A549 (cell line): Measurements from ENCODE around the gene ZDHHC22. TPM values are rescaled to one million over a fixed set of nuclear protein-coding genes. Genes with fewer than 3 reads are reported as not detected.
A peak's percentile ranks its signal among the peaks of the same experiment; 100 is the strongest.

ENCODE experiments used
- ATAC-seq, 2 experiments: fragments of 200-7000 bp in 1 of 2; fragments of >200 bp in 1 of 2; cut with Nextera tagmentation in 1 of 2; cut with Tn5 transposase in 1 of 2; 3 replicates each; pipeline versions ENCODE4 v1.8.0 to v1.9.1; 2018 to 2020; ENCODE audit warnings: mild to moderate bottlenecking in 1 of 2, moderate library complexity in 1 of 2
- CTCF ChIA-PET: fragments of 300-600 bp; sonication (Branson Sonifier 250); formaldehyde crosslinking; extraction: SDS; loops from one replicate; lab custom pipeline; 2021; ENCODE audit warnings: antibody characterized with exemption, inconsistent platforms; lab: Yijun Ruan, JAX
- POLR2A ChIA-PET: fragments of 350-600 bp; formaldehyde crosslinking; extraction: SDS; loops from one replicate; lab custom pipeline; 2021; ENCODE audit warnings: antibody characterized with exemption, inconsistent platforms; lab: Yijun Ruan, JAX
- DNase-seq, 2 experiments: peaks; one replicate each; pipeline versions ENCODE4 v3.0.0 to v3.0.0-alpha.2; 2011 to 2016; ENCODE audit warnings: low read depth in 1 of 2, low spot score in 1 of 2
- FAIRE-seq: peaks from 2 replicates; lab custom pipeline; 2011; peaks lifted over from hg19 to GRCh38; lab: Jason Lieb, UNC
- H3K27ac ChIP-seq, 2 experiments: fragments of >200 bp; sonication (Bioruptor Twin); formaldehyde crosslinking; 3 replicates each; pipeline ENCODE4 v1.5.1; 2016 to 2017
- H3K4me1 ChIP-seq: fragments of >200 bp; sonication (Bioruptor Twin); formaldehyde crosslinking; 3 replicates; pipeline ENCODE4 v1.6.1; 2016
- H3K4me2 ChIP-seq: fragments of >200 bp; sonication (Bioruptor Twin); formaldehyde crosslinking; 3 replicates; pipeline ENCODE4 v1.6.1; 2016
- H3K4me3 ChIP-seq: fragments of >200 bp; sonication (Bioruptor Twin); formaldehyde crosslinking; 3 replicates; pipeline ENCODE4 v1.5.1; 2016
- H3K9me3 ChIP-seq: fragments of >200 bp; sonication (Bioruptor Twin); formaldehyde crosslinking; 3 replicates; pipeline ENCODE4 v1.6.1; 2016
- BCL3 ChIP-seq: fragments of >200 bp; sonication (Bioruptor Twin); formaldehyde crosslinking; IDR thresholded peaks from 3 replicates; pipeline ENCODE4 v1.6.1; 2016
- BHLHE40 ChIP-seq: IDR thresholded peaks from 2 replicates; pipeline ENCODE4 v1.6.1; 2012; ENCODE audit warnings: low read depth, low read length, inconsistent platforms
- CBX8 ChIP-seq: fragments of 200-600 bp; sonication (generic); IDR thresholded peaks from 2 replicates; pipeline ENCODE4 v1.6.1; 2016
- CEBPB ChIP-seq, 2 experiments: fragments of >200 bp in 1 of 2; sonication (Bioruptor Twin) in 1 of 2; formaldehyde crosslinking in 1 of 2; IDR thresholded peaks; 2 replicates each; pipeline ENCODE4 v1.6.1; 2012 to 2016
- CHD2 ChIP-seq: fragments of 150-350 bp; IDR thresholded peaks from 2 replicates; pipeline ENCODE4 v1.6.1; 2014; ENCODE audit warnings: low read length; ENCODE audit not compliant: partially characterized antibody
- EHF ChIP-seq: fragments of 250-450 bp; sonication (Bioruptor Pico); IDR thresholded peaks from 2 replicates; pipeline ENCODE4 v1.5.0; 2020; ENCODE audit warnings: mild to moderate bottlenecking
- FOSL2 ChIP-seq, 2 experiments: fragments of 450-650 bp in 1 of 2; fragments of >200 bp in 1 of 2; sonication (Bioruptor Twin) in 1 of 2; formaldehyde crosslinking; IDR thresholded peaks; 2 replicates each; pipeline versions ENCODE4 v1.5.0 to v1.6.1; 2016 to 2020; ENCODE audit warnings: mild to moderate bottlenecking in 1 of 2, moderate library complexity in 1 of 2
- GATA3 ChIP-seq: IDR thresholded peaks from 2 replicates; pipeline ENCODE4 v1.6.1; 2012; ENCODE audit warnings: borderline replicate concordance
- HDAC2 ChIP-seq: fragments of 200-600 bp; sonication (generic); IDR thresholded peaks from 2 replicates; pipeline ENCODE4 v1.6.1; 2016
- HEYL ChIP-seq: fragments of 250-450 bp; sonication (Bioruptor Pico); IDR thresholded peaks from 2 replicates; pipeline ENCODE4 v1.8.0; 2021; ENCODE audit warnings: mild to moderate bottlenecking, moderate library complexity
- HOXB13 ChIP-seq: fragments of 250-450 bp; sonication (Bioruptor Pico); IDR thresholded peaks from 2 replicates; pipeline ENCODE4 v1.5.0; 2020; ENCODE audit warnings: low read depth, mild to moderate bottlenecking, moderate library complexity
- MAX ChIP-seq: IDR thresholded peaks from 2 replicates; pipeline ENCODE4 v1.6.1; 2012
- PHF8 ChIP-seq: fragments of 200-600 bp; sonication (generic); IDR thresholded peaks from 2 replicates; pipeline ENCODE4 v1.6.1; 2016; ENCODE audit warnings: low read depth, mild to moderate bottlenecking, antibody characterized with exemption, moderate library complexity, borderline replicate concordance
- RAD21 ChIP-seq, 2 experiments: fragments of >200 bp in 1 of 2; sonication (Bioruptor Twin) in 1 of 2; formaldehyde crosslinking in 1 of 2; IDR thresholded peaks in 1 of 2; conservative IDR thresholded peaks in 1 of 2; 2 replicates in 1 of 2; 3 replicates in 1 of 2; pipeline ENCODE4 v1.6.1; 2012 to 2018; ENCODE audit warnings: inconsistent platforms in 1 of 2
- RARB ChIP-seq: fragments of 250-450 bp; sonication (Bioruptor Pico); IDR thresholded peaks from 2 replicates; pipeline ENCODE4 v1.8.0; 2021; ENCODE audit warnings: mild to moderate bottlenecking, moderate library complexity
- TFCP2L1 ChIP-seq: fragments of 250-450 bp; sonication (Bioruptor Pico); IDR thresholded peaks from 2 replicates; pipeline ENCODE4 v1.5.0; 2021; ENCODE audit warnings: mild to moderate bottlenecking
- ZC3H11A ChIP-seq: fragments of 450-650 bp; IDR thresholded peaks from 2 replicates; pipeline ENCODE4 v1.6.1; 2014; ENCODE audit warnings: antibody characterized with exemption, mild to moderate bottlenecking
- ZSCAN20 ChIP-seq: fragments of 250-450 bp; sonication (Bioruptor Pico); IDR thresholded peaks from 2 replicates; pipeline ENCODE4 v1.8.0; 2022; ENCODE audit warnings: mild to moderate bottlenecking, moderate library complexity
- WGBS: methylation state at CpG from one replicate; pipeline ENCODE4 v1.1.6; 2017; ENCODE audit errors: missing lambda C conversion rate; 5-methylcytosine and 5-hydroxymethylcytosine counted together
- polyA minus RNA-seq: library from RNA; depleted of rRNA, polyadenylated mRNA; stranded (reverse); fragments of >200 nt; gene quantifications from 2 replicates; pipeline ENCODE4 v1.2.3, GENCODE V29; 2011; rRNA and poly(A)+ RNA removed
- polyA plus RNA-seq, 4 experiments: library from polyadenylated mRNA; depleted of rRNA in 3 of 4; stranded (reverse); fragments of >200 nt; fragmentation: RNase III in 1 of 4; extraction: RNeasy Plus Mini Kit Qiagen cat#74134 plus additional on column Dnase treatment in 1 of 4; gene quantifications; 2 replicates in 3 of 4; 3 replicates in 1 of 4; pipeline ENCODE4 v1.2.3, GENCODE V29; 2011 to 2017
- TF ChIP-seq, protein P1 (sequence below): IDR thresholded peaks from 2 replicates; pipeline ENCODE4 v1.6.1; 2012; ENCODE audit warnings: low read depth, borderline replicate concordance
- TF ChIP-seq, protein P2 (sequence below): fragments of >200 bp; sonication (Bioruptor Twin); formaldehyde crosslinking; IDR thresholded peaks from 3 replicates; pipeline ENCODE4 v1.5.1; 2016
- TF ChIP-seq, protein P3 (sequence below): fragments of >200 bp; sonication (Bioruptor Twin); formaldehyde crosslinking; IDR thresholded peaks from 2 replicates; pipeline ENCODE4 v1.6.1; 2016
- TF ChIP-seq, protein P4 (sequence below): fragments of 450-650 bp; IDR thresholded peaks from 2 replicates; pipeline ENCODE4 v1.6.1; 2014; ENCODE audit warnings: antibody characterized with exemption
- TF ChIP-seq, protein P5 (sequence below): fragments of 250-450 bp; sonication (Bioruptor Pico); IDR thresholded peaks from 2 replicates; pipeline ENCODE4 v1.5.0; 2021; ENCODE audit warnings: mild to moderate bottlenecking, moderate library complexity, borderline replicate concordance

ZDHHC22 gene
- polyA plus RNA-seq (2011; rRNA removed) (0.04 and 0.11 TPM in 2 replicates), polyA plus RNA-seq (2017; fragmentation: RNase III; extraction: RNeasy Plus Mini Kit Qiagen cat#74134 plus additional on column Dnase treatment) (0.16 to 0.28 TPM (median 0.23 TPM) in 3 replicates), polyA minus RNA-seq (0.08 TPM in 1 of 2 replicates, not detected in the other)
- polyA plus RNA-seq (2012; cell fraction: cytosol; rRNA removed): 0.08 and 0.10 TPM in 2 replicates
- 0.10 and 0.12 TPM in 2 replicates for polyA plus RNA-seq (2012; cell fraction: nucleus; rRNA removed)

GRCh38 chr14:77141214-77142004 lies at the start of gene ZDHHC22:
Gene ZDHHC22 (minus strand): TSS chr14:77141791. CDS start chr14:77139738, 2,053 bp downstream.
- TF ChIP-seq, protein P1, sequence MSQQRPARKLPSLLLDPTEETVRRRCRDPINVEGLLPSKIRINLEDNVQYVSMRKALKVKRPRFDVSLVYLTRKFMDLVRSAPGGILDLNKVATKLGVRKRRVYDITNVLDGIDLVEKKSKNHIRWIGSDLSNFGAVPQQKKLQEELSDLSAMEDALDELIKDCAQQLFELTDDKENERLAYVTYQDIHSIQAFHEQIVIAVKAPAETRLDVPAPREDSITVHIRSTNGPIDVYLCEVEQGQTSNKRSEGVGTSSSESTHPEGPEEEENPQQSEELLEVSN: peak; percentile 56; the same call in 1 of the 2 replicates
- TF ChIP-seq CBX8 (no peak), BCL3 (no peak), MAX (peak; percentile 13; the same call in 1 of the 2 replicates), FOSL2 (IDR thresholded peaks at IDR 0.05) (no peak), FOSL2 (CRISPR knock-in tag; IDR thresholded peaks at IDR 0.05) (no peak), GATA3 (no peak)
- TF ChIP-seq, protein P2, sequence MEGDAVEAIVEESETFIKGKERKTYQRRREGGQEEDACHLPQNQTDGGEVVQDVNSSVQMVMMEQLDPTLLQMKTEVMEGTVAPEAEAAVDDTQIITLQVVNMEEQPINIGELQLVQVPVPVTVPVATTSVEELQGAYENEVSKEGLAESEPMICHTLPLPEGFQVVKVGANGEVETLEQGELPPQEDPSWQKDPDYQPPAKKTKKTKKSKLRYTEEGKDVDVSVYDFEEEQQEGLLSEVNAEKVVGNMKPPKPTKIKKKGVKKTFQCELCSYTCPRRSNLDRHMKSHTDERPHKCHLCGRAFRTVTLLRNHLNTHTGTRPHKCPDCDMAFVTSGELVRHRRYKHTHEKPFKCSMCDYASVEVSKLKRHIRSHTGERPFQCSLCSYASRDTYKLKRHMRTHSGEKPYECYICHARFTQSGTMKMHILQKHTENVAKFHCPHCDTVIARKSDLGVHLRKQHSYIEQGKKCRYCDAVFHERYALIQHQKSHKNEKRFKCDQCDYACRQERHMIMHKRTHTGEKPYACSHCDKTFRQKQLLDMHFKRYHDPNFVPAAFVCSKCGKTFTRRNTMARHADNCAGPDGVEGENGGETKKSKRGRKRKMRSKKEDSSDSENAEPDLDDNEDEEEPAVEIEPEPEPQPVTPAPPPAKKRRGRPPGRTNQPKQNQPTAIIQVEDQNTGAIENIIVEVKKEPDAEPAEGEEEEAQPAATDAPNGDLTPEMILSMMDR: peak; percentile 41
- TF ChIP-seq, all 56 proteins: peak for 3
- DNase-seq: peak; percentile 49 to 78
- WGBS: 7% methylated on average over 20 of the region's 77 CpGs
- POLR2A ChIA-PET: no interaction called here
- CTCF ChIA-PET: interaction anchor here (0.9 to 7.3 kb wide), 14 partner anchors 10 to 411 kb away, joined by 3 to 78 read pairs (median 6); partner anchors contain the start of genes GSTZ1 and POMT2
- ATAC-seq: peak; percentile 76 to 86
- Histone ChIP-seq H3K9me3 (no peaks in the 10 kb centered on the region), H3K4me1 (peaks cover 9% of the 10 kb centered on the region), H3K4me2 (peak within 1 kb of the TSS; percentile 100), H3K4me3 (peak within 1 kb of the TSS; percentile 58), H3K27ac (peak within 1 kb of the TSS in 1 of 2 experiments; percentile 70; a peak in 4 of 6 replicates)
- FAIRE-seq: no peak

DNA sequence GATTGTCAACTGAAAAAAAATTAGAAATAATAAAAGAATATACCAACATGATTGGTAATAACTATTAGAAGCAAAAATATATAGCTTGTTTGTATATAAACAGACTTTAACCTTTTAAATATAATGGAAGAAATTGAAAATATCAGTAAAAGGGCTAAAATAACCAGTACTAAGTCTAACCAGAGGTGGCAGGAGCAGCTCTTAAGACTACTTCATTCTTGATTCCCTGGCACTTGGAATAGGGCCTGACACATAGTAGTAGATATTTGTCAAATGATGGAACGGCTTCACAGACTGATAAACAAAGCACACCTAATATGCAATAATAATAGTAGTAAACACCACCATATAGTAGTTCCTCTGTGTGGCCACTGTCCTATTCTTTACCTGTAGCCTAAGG lies 49.4 kb upstream of the ZDHHC22 start:
- H3K4me1 ChIP-seq: no peaks in the 10 kb centered on the region; the same call in 2 of the 3 replicates
- H3K4me3 ChIP-seq: no peak overlapping the region
- 12% methylated on average over 1 of the region's 1 CpG for WGBS
- no peak for DNase-seq
- peak; percentile 52 to 58; a peak in 3 of 6 replicates for ATAC-seq
- ChIA-PET POLR2A (no interaction called here), CTCF (interaction anchor here (1.1 kb wide), 2 partner anchors 67 to 124 kb away, joined by 3 read pairs; no protein-coding TSS in a partner anchor)
- H3K27ac ChIP-seq: no peak overlapping the region
- no peaks in the 10 kb centered on the region for H3K9me3 ChIP-seq
- H3K4me2 ChIP-seq: no peak overlapping the region
- no peak for TF ChIP-seq CEBPB (IDR thresholded peaks at IDR 0.05)
- TF ChIP-seq, protein P3, sequence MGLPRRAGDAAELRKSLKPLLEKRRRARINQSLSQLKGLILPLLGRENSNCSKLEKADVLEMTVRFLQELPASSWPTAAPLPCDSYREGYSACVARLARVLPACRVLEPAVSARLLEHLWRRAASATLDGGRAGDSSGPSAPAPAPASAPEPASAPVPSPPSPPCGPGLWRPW: no peak
- no peak for TF ChIP-seq ZC3H11A
- no peak for TF ChIP-seq GATA3
- TF ChIP-seq RAD21 (conservative IDR thresholded peaks at IDR 0.05 in 1 of 2, IDR thresholded peaks at IDR 0.05 in 1 of 2): no peak
- TF ChIP-seq, protein P2: no peak
- no peak for TF ChIP-seq EHF (CRISPR knock-in tag)
- no peak for TF ChIP-seq ZSCAN20
- TF ChIP-seq TFCP2L1 (CRISPR knock-in tag): no peak
- no peak for TF ChIP-seq HEYL (CRISPR knock-in tag)
- no peak for TF ChIP-seq RARB (CRISPR knock-in tag)
- no peak for TF ChIP-seq PHF8
- no peak for TF ChIP-seq BHLHE40
- TF ChIP-seq CHD2: no peak
- TF ChIP-seq HDAC2: no peak
- TF ChIP-seq, protein P4, sequence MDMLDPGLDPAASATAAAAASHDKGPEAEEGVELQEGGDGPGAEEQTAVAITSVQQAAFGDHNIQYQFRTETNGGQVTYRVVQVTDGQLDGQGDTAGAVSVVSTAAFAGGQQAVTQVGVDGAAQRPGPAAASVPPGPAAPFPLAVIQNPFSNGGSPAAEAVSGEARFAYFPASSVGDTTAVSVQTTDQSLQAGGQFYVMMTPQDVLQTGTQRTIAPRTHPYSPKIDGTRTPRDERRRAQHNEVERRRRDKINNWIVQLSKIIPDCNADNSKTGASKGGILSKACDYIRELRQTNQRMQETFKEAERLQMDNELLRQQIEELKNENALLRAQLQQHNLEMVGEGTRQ: no peak
- no peak for TF ChIP-seq HOXB13
- TF ChIP-seq, protein P5, sequence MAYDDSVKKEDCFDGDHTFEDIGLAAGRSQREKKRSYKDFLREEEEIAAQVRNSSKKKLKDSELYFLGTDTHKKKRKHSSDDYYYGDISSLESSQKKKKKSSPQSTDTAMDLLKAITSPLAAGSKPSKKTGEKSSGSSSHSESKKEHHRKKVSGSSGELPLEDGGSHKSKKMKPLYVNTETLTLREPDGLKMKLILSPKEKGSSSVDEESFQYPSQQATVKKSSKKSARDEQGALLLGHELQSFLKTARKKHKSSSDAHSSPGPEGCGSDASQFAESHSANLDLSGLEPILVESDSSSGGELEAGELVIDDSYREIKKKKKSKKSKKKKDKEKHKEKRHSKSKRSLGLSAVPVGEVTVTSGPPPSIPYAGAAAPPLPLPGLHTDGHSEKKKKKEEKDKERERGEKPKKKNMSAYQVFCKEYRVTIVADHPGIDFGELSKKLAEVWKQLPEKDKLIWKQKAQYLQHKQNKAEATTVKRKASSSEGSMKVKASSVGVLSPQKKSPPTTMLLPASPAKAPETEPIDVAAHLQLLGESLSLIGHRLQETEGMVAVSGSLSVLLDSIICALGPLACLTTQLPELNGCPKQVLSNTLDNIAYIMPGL (CRISPR knock-in tag): no peak
- FAIRE-seq: no peak
